AG09309 (cell line): Measurements from ENCODE around the gene ACADVL.
"Not testable (repeated sequence)": the region's sequence is repeated elsewhere in the genome, so short reads cannot be mapped to it uniquely, and the experiment has no call there.

ENCODE experiments used
- DNase-seq: peaks from one replicate; pipeline ENCODE4 v3.0.0-alpha.2; 2010; ENCODE audit warnings: low read depth
- H3K4me3 ChIP-seq: 2 replicates; pipeline ENCODE4 v1.5.1; 2011; ENCODE audit warnings: mild to moderate bottlenecking, low read depth, low read length, moderate library complexity; ENCODE audit not compliant: control insufficient read depth
- CTCF ChIP-seq: IDR thresholded peaks from 2 replicates; pipeline ENCODE4 v1.5.1; 2011; ENCODE audit warnings: mild to moderate bottlenecking, low read depth, low read length, inconsistent platforms; ENCODE audit not compliant: insufficient read depth, control insufficient read depth; ENCODE audit errors: missing control alignments

Gene ACADVL

DNA sequence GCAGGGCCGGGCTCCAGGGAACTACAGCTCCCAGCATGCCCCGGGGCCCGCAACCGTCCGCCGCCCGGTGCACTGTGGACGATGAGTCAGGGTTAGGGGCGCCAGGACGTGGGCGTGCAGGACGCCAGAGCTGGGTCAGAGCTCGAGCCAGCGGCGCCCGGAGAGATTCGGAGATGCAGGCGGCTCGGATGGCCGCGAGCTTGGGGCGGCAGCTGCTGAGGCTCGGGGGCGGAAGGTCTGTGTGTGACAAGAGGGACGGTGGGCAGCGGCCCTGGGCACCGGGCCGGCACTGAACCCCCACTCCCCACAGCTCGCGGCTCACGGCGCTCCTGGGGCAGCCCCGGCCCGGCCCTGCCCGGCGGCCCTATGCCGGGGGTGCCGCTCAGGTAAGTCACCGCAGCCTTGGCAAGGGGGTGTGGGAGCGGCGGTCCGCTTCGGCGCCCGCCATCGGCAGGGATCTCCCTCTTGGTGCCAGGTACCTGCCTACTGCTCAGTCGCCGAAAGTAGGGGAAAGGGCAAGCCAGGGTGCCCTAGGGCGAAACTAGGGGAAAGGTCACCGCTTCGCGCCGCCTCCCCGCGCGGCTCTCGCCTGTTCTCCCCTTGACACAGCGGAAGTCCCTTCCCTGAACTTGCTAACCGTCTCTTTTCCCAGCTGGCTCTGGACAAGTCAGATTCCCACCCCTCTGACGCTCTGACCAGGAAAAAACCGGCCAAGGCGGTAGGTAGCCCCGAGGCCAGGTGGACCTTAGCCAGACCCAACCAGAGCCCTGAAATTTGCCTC is at the start of gene ACADVL, which contains the start of gene DLG4:
Gene ACADVL, plus strand, starts transcription at position 127 of the 781 bp plus-strand sequence. Its CDS starts 47 bp downstream, at position 174.
Gene DLG4, minus strand, starts transcription at position 25 of the 781 bp plus-strand sequence.
- H3K4me3 ChIP-seq, result peak within 1 kb of the TSS; percentile 77
- no peak for TF ChIP-seq CTCF
- no peak for DNase-seq

DNA sequence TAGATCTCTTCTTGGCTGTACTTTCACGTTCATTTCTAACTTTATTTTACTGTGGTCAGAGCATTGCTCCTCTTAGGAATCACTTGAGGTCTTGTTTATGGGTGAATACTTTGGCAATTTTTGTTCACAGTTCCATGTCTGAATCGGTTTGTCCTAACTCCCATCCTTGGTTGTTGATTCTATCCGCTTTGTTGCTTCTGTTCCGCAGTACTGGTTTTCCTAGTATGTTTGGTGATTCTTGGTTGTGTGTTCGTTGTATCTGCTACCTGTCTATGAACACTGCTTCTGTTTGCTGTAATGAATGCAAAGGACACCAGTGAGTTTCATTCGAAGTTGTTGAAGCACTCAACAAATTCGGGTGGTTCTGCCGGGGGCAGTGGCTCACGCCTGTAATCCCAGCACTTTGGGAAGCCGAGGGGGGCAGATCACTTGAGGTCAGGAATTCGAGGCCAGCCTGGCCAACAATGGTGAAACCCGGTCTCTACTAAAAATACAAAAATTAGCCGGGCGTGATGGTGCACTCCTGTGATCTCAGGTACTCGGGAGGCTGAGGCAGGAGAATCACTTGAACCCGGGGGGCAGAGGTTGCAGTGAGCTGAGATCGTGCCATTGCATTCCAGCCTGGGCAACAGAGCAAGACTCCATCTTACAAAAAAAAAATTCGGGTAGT is 47.1 kb upstream of the ACADVL start:
- not testable (repeated sequence) for H3K4me3 ChIP-seq, DNase-seq

DNA sequence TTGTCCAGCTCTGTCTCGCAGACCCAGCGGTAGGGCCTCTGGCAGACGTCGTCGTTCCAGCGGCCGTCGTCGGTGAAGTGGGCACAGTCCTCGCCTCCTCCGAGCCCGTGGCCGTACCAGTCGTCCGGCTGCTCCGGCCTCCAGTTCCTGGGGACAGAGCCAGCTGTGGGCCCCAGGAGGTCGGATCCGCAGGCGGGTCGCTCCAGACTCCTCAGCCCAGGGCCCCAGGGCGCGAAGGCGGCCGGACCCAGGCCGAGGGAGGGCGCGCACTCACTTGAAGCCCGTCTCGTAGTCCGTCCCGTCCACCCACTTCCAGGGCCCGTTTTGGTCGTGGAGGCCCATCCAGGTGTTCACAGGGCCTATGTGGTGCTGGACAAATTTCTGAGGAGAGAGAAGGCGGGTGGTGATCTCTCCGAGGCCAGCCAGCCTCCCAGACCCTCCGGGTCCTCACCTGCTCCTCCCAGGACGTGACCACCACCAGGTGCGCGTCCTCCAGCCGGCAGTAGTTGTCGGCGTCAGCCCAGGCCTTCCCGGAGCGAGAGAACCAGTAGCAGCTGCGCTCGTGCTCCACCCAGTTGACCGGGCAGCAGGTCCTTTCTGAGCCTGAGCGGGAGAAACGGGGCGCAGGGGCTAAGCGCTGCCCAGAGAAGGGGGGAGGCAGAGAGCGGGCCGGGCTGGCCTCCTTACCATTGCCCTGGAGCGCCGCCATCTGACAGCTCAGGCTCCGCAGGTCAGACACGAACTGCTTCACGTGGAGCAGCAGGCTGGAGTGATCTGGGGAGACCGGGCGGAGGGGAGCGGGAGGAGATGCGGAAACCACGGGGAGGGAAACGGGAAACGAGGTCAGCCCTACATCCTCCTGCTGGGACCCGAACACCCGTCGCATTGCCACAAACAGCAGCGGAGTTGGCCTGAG is 45.8 kb upstream of the ACADVL start:
- H3K4me3 ChIP-seq, result no peak overlapping the region
- no peak for DNase-seq
- no peak for TF ChIP-seq CTCF

- TF ChIP-seq CTCF, result no peak
- no peak overlapping the region for H3K4me3 ChIP-seq
- no peak for DNase-seq
Measured at GRCh38 chr17:7174603-7175326, 45.0 kb upstream of the ACADVL start.

GRCh38 chr17:7175330-7175733 is 44.4 kb upstream of the ACADVL start:
- TF ChIP-seq CTCF, result no peak
- no peak overlapping the region for H3K4me3 ChIP-seq
- no peak for DNase-seq

DNA sequence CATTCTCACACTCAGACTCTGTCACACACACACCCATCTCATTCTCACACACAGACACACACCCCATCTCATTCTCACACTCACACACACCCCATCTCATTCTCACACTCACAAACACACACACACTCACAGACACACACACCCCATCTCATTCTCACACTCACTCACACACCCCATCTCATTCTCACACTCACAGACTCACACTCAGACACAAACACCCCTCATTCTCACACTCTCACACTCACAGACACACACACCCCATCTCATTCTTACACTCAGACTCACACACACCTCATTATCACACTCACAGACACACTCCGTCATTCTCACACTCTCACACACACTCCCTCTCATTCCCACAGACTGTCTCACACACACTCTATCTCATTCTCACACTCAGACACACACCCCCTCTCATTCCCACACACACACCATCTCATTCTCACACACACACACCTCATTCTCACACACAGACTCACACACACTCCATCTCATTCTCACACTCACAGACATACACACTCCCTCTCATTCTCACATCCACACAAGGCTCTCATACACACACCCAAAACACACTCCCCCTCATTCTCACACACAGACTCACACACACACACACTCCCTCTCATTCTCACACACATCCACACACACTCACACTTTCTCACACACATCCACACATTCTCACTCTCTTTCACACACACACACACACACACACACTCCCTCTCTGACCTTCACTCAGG is 43.5 kb upstream of the ACADVL start:
- DNase-seq, result no peak
- TF ChIP-seq CTCF, result no peak
- no peak overlapping the region for H3K4me3 ChIP-seq
